Neural cell (in vitro differentiated cells): ENCODE data around the gene AFAP1. TPM values are rescaled to one million over a fixed set of nuclear protein-coding genes. Genes with fewer than 3 reads are reported as not detected.

Experiments used
- H2AFZ ChIP-seq: fragments of 200-600, 300-800 bp; sonication (generic), shearing (Covaris generic); 2 replicates; pipeline ENCODE4 v1.6.0; 2014; ENCODE audit warnings: low read depth, mild to moderate bottlenecking, antibody characterized with exemption, low read length, moderate library complexity
- H3F3A ChIP-seq: fragments of 200-600 bp; shearing (Covaris generic); 2 replicates; pipeline ENCODE4 v1.6.1; 2016; ENCODE audit warnings: mild to moderate bottlenecking, moderate library complexity, mixed read lengths, antibody characterized with exemption, low read length; ENCODE audit not compliant: insufficient read depth, poor library complexity, severe bottlenecking
- H3K27ac ChIP-seq: fragments of 200-600, 300-800 bp; sonication (generic), shearing (Covaris generic); 2 replicates; pipeline ENCODE4 v1.5.1; 2014; ENCODE audit warnings: mild to moderate bottlenecking, low read length, moderate library complexity
- H3K27me3 ChIP-seq: fragments of 300-800, 200-600 bp; sonication (generic), shearing (Covaris generic); 2 replicates; pipeline ENCODE4 v1.6.0; 2014; ENCODE audit warnings: mild to moderate bottlenecking, low read depth, low read length, moderate library complexity; ENCODE audit not compliant: insufficient read depth
- H3K36me3 ChIP-seq: fragments of 300-800, 200-600 bp; sonication (generic), shearing (Covaris generic); 2 replicates; pipeline ENCODE4 v1.5.1; 2014; ENCODE audit warnings: mild to moderate bottlenecking, antibody characterized with exemption, low read length, moderate library complexity; ENCODE audit not compliant: insufficient read depth
- H3K4me2 ChIP-seq: fragments of 300-800, 200-600 bp; sonication (generic), shearing (Covaris generic); 2 replicates; pipeline ENCODE4 v1.6.0; 2014; ENCODE audit warnings: mild to moderate bottlenecking, low read length
- H3K4me3 ChIP-seq: fragments of 300-800, 200-600 bp; sonication (generic), shearing (Covaris generic); 2 replicates; pipeline ENCODE4 v1.5.1; 2014; ENCODE audit warnings: mild to moderate bottlenecking, low read length, moderate library complexity
- H3K79me2 ChIP-seq: fragments of 200-600 bp; shearing (Covaris generic); replicated peaks from 2 replicates; pipeline ENCODE4 v1.6.0; 2014; ENCODE audit warnings: mild to moderate bottlenecking, low read length, moderate library complexity; ENCODE audit not compliant: insufficient read depth
- H3K9ac ChIP-seq: fragments of 300-800, 200-600 bp; sonication (generic), shearing (Covaris generic); 2 replicates; pipeline ENCODE4 v1.6.1; 2016; ENCODE audit warnings: mild to moderate bottlenecking, low read length, mixed read lengths
- H3K9me2 ChIP-seq: fragments of 200-600 bp; shearing (Covaris generic); 2 replicates; pipeline ENCODE4 v1.6.1; 2016; ENCODE audit warnings: mild to moderate bottlenecking, low read length, mixed read lengths; ENCODE audit not compliant: insufficient read depth
- H3K9me3 ChIP-seq: fragments of 200-600, 300-800 bp; sonication (generic), shearing (Covaris generic); 2 replicates; pipeline ENCODE4 v1.6.1; 2016; ENCODE audit warnings: mild to moderate bottlenecking, mixed run types, low read length, moderate library complexity, mixed read lengths
- H4K20me1 ChIP-seq: fragments of 200-600 bp; shearing (Covaris generic); 2 replicates; pipeline ENCODE4 v1.6.1; 2016; ENCODE audit warnings: mild to moderate bottlenecking, mixed run types; ENCODE audit not compliant: insufficient read depth
- CTCF ChIP-seq: fragments of 450-650 bp; IDR thresholded peaks from 2 replicates; pipeline ENCODE4 v1.5.1; 2014; ENCODE audit warnings: antibody characterized with exemption, mild to moderate bottlenecking, moderate library complexity; ENCODE audit not compliant: poor library complexity, severe bottlenecking
- EP300 ChIP-seq: fragments of 450-650 bp; conservative IDR thresholded peaks from 2 replicates; pipeline ENCODE4 v1.6.1; 2014; ENCODE audit warnings: antibody characterized with exemption, mild to moderate bottlenecking, moderate library complexity; ENCODE audit not compliant: poor library complexity, severe bottlenecking
- EZH2 ChIP-seq: fragments of 200-600, 300-800 bp; shearing (Covaris generic), sonication (generic); IDR thresholded peaks from 2 replicates; pipeline ENCODE4 v1.6.1; 2014; ENCODE audit warnings: antibody characterized with exemption, low read length, borderline replicate concordance, mild to moderate bottlenecking; ENCODE audit not compliant: insufficient read depth, poor library complexity, severe bottlenecking
- MXI1 ChIP-seq: fragments of 450-650 bp; conservative IDR thresholded peaks from 2 replicates; pipeline ENCODE4 v1.6.1; 2014; ENCODE audit warnings: antibody characterized with exemption, mild to moderate bottlenecking; ENCODE audit not compliant: poor library complexity, severe bottlenecking
- POLR2AphosphoS5 ChIP-seq: IDR thresholded peaks from 2 replicates; pipeline ENCODE4 v1.6.1; 2012
- RAD21 ChIP-seq: fragments of 450-650 bp; conservative IDR thresholded peaks from 2 replicates; pipeline ENCODE4 v1.6.1; 2014; ENCODE audit warnings: antibody characterized with exemption, mild to moderate bottlenecking, moderate library complexity
- SMC3 ChIP-seq: fragments of 450-650 bp; conservative IDR thresholded peaks from 2 replicates; pipeline ENCODE4 v1.6.1; 2014; ENCODE audit warnings: antibody characterized with exemption, mild to moderate bottlenecking, moderate library complexity; ENCODE audit not compliant: poor library complexity
- TAF1 ChIP-seq: IDR thresholded peaks from 2 replicates; pipeline ENCODE4 v1.6.1; 2012; ENCODE audit warnings: low read depth
- polyA plus RNA-seq: library from polyadenylated mRNA; depleted of rRNA; stranded (reverse); fragments of >200 nt; gene quantifications from 2 replicates; pipeline ENCODE4 v1.2.3, GENCODE V29; 2014
- TF ChIP-seq, protein P1 (sequence below): IDR thresholded peaks from 2 replicates; pipeline ENCODE4 v1.6.1; 2012; ENCODE audit warnings: borderline replicate concordance

The AFAP1 gene
- polyA plus RNA-seq, 1 donor from 2014 or later = 38.9 TPM

DNA sequence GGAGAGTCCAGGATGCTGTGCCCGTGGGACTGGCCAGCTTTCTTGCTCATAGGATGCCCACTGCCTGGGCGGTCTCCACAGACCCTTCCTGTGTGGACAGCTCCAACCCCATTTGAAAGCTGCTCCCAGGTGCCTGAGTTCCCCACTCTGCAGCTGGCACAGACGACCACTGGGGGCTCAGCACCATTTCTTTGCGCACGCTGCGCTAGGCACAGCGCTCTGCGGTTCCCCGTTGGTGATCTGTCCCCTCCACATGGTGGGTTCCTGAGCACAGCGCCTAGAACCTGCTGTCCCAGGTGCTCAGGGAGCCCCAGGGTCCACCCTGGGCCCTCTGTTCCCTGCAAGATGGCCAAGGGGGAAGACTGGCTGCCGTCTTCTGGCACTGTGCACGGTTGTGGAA, 45.4 kb upstream of the AFAP1 start:
- H3K9me2 ChIP-seq = no peaks in the 10 kb centered on the region
- H3K4me3 ChIP-seq = no peak overlapping the region
- H3K27ac ChIP-seq = no peak overlapping the region
- H3F3A ChIP-seq = no peaks in the 10 kb centered on the region
- no peak overlapping the region for H2AFZ ChIP-seq
- no peak overlapping the region for H3K4me2 ChIP-seq
- no peak overlapping the region for H3K9ac ChIP-seq
- no peaks in the 10 kb centered on the region for H3K9me3 ChIP-seq
- no peaks in the 10 kb centered on the region for H3K79me2 ChIP-seq
- H3K36me3 ChIP-seq = no peaks in the 10 kb centered on the region
- H4K20me1 ChIP-seq = no peaks in the 10 kb centered on the region
- no peaks in the 10 kb centered on the region for H3K27me3 ChIP-seq
- TF ChIP-seq, protein P1, sequence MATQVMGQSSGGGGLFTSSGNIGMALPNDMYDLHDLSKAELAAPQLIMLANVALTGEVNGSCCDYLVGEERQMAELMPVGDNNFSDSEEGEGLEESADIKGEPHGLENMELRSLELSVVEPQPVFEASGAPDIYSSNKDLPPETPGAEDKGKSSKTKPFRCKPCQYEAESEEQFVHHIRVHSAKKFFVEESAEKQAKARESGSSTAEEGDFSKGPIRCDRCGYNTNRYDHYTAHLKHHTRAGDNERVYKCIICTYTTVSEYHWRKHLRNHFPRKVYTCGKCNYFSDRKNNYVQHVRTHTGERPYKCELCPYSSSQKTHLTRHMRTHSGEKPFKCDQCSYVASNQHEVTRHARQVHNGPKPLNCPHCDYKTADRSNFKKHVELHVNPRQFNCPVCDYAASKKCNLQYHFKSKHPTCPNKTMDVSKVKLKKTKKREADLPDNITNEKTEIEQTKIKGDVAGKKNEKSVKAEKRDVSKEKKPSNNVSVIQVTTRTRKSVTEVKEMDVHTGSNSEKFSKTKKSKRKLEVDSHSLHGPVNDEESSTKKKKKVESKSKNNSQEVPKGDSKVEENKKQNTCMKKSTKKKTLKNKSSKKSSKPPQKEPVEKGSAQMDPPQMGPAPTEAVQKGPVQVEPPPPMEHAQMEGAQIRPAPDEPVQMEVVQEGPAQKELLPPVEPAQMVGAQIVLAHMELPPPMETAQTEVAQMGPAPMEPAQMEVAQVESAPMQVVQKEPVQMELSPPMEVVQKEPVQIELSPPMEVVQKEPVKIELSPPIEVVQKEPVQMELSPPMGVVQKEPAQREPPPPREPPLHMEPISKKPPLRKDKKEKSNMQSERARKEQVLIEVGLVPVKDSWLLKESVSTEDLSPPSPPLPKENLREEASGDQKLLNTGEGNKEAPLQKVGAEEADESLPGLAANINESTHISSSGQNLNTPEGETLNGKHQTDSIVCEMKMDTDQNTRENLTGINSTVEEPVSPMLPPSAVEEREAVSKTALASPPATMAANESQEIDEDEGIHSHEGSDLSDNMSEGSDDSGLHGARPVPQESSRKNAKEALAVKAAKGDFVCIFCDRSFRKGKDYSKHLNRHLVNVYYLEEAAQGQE = no peak
- TF ChIP-seq POLR2AphosphoS5 (no peak), TAF1 (no peak), RAD21 (no peak), CTCF (no peak), EZH2 (no peak), MXI1 (no peak), EP300 (no peak), SMC3 (no peak)

- no peak overlapping the region for H3K9ac ChIP-seq
- H3K36me3 ChIP-seq = no peaks in the 10 kb centered on the region
- no peaks in the 10 kb centered on the region for H3K9me2 ChIP-seq
- no peaks in the 10 kb centered on the region for H3K79me2 ChIP-seq
- no peak overlapping the region for H3K4me3 ChIP-seq
- H3K27ac ChIP-seq = no peak overlapping the region
- H2AFZ ChIP-seq = no peak overlapping the region
- no peaks in the 10 kb centered on the region for H3K27me3 ChIP-seq
- H3F3A ChIP-seq = no peaks in the 10 kb centered on the region
- H3K9me3 ChIP-seq = no peaks in the 10 kb centered on the region
- no peak overlapping the region for H3K4me2 ChIP-seq
- H4K20me1 ChIP-seq = no peaks in the 10 kb centered on the region
- TF ChIP-seq, protein P1 = no peak
- TF ChIP-seq SMC3 (no peak), MXI1 (no peak), TAF1 (no peak), CTCF (no peak)
Observed at GRCh38 chr4:7984286-7984925, 44.7 kb upstream of the AFAP1 start.
